IPS-15b (cell line): ENCODE measurements around the gene OR4P4.

Experiments used
- H3K27me3 ChIP-seq: one replicate; pipeline ENCODE4 v1.6.1; 2013; ENCODE audit warnings: low read length; ENCODE audit not compliant: control insufficient read depth, insufficient read depth
- H3K36me3 ChIP-seq: one replicate; pipeline ENCODE4 v1.6.1; 2013; ENCODE audit warnings: low read length; ENCODE audit not compliant: control insufficient read depth, insufficient read depth
- H3K4me1 ChIP-seq: one replicate; pipeline ENCODE4 v1.6.1; 2013; ENCODE audit warnings: mild to moderate bottlenecking, low read length; ENCODE audit not compliant: control insufficient read depth, insufficient read depth
- H3K4me3 ChIP-seq: one replicate; pipeline ENCODE4 v1.5.1; 2013; ENCODE audit warnings: low read depth, low read length
- H3K9ac ChIP-seq: one replicate; pipeline ENCODE4 v1.6.1; 2013; ENCODE audit warnings: low read depth, mild to moderate bottlenecking, low read length
- H3K9me3 ChIP-seq: one replicate; pipeline ENCODE4 v1.6.1; 2013; ENCODE audit warnings: mild to moderate bottlenecking, low read length; ENCODE audit not compliant: control insufficient read depth, insufficient read depth

OR4P4 gene

DNA sequence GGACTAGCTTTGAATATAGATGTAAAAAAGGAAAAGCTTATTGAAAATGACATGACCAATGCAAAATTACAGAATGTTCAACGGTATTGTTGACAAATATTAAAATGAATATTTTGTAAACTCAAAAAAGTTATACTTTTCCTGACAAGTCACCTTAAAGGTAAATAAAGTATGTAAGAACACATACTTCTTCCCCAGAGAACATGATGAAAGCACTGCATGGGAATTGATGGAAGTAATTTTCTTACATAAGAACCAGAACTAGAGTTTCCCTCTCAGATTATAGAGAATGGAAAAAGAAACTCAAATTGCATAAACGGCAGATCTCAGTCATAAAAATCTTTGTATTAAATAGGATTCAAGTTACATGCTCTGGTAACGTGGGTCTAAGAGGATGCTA, at the start of gene OR4P4:
Gene OR4P4, plus strand, starts transcription at position 301 of the 400 bp plus-strand sequence.
- Histone ChIP-seq H3K27me3 (no peaks in the 10 kb centered on the region), H3K9ac (no peak within 1 kb of the TSS), H3K9me3 (no peaks in the 10 kb centered on the region), H3K4me1 (no peaks in the 10 kb centered on the region), H3K36me3 (no peaks in the 10 kb centered on the region), H3K4me3 (no peak within 1 kb of the TSS)

DNA sequence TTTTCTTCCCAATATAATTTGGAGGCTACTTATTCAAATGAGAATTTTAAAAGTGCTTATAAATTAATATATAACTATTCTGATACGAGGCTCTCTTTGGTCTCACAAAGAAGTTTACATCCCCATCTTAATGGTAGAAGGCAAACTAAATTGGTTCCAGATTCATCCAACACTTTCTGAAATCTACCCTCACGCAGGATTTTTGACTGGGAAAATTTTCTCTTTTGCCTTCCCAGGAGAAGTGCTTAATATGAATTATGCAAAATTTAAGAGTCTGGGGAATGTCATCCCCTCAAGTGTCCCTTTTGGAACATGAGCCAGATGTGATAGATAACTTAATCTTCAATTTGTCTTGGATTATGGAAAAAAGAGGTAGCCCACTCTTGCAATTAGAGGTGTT, 27.4 kb upstream of the OR4P4 start, which contains the start of gene OR4C11:
Gene OR4C11, minus strand, starts transcription at position 101 of the 400 bp plus-strand sequence. CDS start 3,272 bp downstream, outside the sequence.
- no peaks in the 10 kb centered on the region for H3K27me3 ChIP-seq
- no peaks in the 10 kb centered on the region for H3K4me1 ChIP-seq
- H3K36me3 ChIP-seq: no peaks in the 10 kb centered on the region
- H3K9ac ChIP-seq: no peak within 1 kb of the TSS
- no peaks in the 10 kb centered on the region for H3K9me3 ChIP-seq
- H3K4me3 ChIP-seq: no peak within 1 kb of the TSS

DNA sequence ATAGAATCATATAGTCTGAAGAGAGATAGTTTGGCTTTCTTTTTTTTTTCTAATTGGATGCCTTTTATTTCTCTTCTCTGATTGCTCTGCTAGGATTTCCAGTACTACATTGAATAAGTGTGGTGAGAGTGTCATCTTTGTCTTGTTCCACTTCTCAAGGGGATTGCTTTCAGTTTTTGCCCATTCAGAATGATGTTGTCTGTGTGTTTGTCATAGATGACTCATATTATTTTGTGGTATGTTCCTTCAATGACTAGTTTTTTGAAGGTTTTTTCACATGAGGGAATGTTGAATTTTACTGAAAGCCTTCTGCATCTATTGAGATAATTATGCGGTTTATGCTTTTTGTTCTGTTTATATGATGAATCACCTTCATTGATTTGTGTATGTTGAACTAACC, 10.4 kb upstream of the OR4P4 start:
- no peak overlapping the region for H3K9ac ChIP-seq
- H3K4me3 ChIP-seq: no peak overlapping the region
- H3K9me3 ChIP-seq: no peaks in the 10 kb centered on the region
- H3K27me3 ChIP-seq: no peaks in the 10 kb centered on the region
- H3K36me3 ChIP-seq: no peaks in the 10 kb centered on the region
- H3K4me1 ChIP-seq: no peaks in the 10 kb centered on the region

DNA sequence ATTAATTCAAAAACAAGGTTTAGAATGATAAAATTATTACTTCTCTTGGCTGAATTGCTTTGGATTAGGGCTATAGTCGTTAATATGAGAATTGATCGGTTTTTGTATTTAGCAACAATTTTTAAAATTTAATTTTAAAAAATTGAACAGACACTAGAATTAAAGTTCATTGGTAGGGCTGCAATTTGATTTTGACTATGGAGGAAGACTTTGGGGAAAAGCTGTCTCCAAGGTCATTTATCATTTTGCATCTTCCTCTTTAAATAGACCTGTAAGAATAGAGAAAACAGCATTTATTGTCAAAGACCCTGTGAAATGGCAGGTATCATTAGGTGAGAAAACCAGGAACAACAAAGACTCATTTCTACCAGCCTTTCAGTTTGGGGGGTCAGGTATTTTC, 13.1 kb downstream of the OR4P4 start, which contains the start of gene OR4S2:
Gene OR4S2, plus strand, starts transcription at position 301 of the 400 bp plus-strand sequence. CDS start 2,577 bp downstream, outside the sequence.
- Histone ChIP-seq H3K36me3 (no peaks in the 10 kb centered on the region), H3K4me3 (no peak within 1 kb of the TSS), H3K9me3 (no peaks in the 10 kb centered on the region), H3K9ac (no peak within 1 kb of the TSS), H3K4me1 (no peaks in the 10 kb centered on the region), H3K27me3 (no peaks in the 10 kb centered on the region)

DNA sequence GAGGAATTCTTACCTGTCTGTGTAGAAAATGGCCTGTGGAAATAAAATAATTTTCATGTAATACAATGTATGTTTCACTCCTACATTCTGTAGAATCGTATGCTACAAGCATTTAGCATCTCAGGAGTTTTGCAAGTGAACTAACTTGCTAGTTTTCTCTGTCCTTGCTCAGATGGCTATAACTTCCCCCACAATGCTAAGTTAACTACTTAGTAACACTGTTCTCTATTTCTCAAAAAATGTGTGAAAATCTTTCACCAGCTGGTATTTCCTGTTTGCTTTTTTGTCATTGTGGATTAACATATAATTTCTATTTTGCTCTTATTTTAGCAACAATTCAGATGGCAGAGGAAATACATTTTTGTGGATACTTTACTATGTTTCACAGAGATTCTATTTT, 17.6 kb downstream of the OR4P4 start:
- Histone ChIP-seq H3K4me1 (no peaks in the 10 kb centered on the region), H3K9me3 (no peaks in the 10 kb centered on the region), H3K36me3 (no peaks in the 10 kb centered on the region), H3K9ac (no peak overlapping the region), H3K4me3 (no peak overlapping the region), H3K27me3 (no peaks in the 10 kb centered on the region)

DNA sequence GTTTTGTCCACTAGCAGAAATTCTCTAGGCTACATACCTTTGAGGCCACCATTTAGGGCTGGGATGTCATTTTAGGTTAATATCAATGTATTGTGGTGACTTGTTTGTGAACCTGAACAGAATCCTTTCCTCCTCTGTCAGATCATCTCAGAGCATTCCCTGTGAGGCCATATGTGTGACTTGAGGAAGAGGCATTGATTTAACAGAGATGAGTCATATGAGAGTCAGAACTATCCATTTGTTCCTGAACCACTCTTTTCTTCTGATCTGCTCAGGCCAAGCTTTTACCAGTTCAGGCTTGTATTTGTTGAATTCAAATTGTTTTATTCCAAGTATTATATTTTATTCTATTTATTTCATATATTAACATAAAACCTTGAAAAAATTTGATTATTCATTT, 20.2 kb downstream of the OR4P4 start:
- Histone ChIP-seq H3K27me3 (no peaks in the 10 kb centered on the region), H3K4me1 (no peaks in the 10 kb centered on the region), H3K4me3 (no peak overlapping the region), H3K9ac (no peak overlapping the region), H3K36me3 (no peaks in the 10 kb centered on the region), H3K9me3 (no peaks in the 10 kb centered on the region)

DNA sequence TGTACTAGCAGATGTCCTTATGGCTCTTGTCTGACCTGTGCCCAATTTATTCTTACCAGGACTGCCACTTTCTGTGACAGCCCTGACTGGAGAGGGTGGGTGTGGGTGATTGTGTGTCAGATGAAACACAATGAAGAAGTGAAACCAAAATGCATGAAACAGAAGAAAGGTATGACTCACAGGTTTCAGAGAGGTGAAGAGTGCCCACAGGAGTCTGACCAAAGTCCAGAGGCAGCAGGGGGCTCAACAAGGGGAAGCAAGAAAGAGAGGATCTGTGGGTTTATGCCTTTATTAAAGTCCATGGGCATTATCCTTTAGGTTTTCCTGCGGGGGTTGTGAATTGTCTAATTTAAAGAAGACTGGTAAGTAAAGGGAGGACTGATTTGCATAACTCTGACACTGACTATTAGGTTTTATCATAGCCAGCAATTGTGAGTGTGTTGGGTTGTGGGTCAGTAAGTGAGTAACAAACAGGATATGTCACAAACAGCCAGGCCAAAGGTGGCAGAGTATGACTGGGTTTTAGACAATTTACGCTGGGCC, 23.2 kb downstream of the OR4P4 start:
- H3K9me3 ChIP-seq: no peaks in the 10 kb centered on the region
- no peaks in the 10 kb centered on the region for H3K36me3 ChIP-seq
- no peak overlapping the region for H3K9ac ChIP-seq
- H3K4me3 ChIP-seq: no peak overlapping the region
- no peaks in the 10 kb centered on the region for H3K4me1 ChIP-seq
- no peaks in the 10 kb centered on the region for H3K27me3 ChIP-seq

DNA sequence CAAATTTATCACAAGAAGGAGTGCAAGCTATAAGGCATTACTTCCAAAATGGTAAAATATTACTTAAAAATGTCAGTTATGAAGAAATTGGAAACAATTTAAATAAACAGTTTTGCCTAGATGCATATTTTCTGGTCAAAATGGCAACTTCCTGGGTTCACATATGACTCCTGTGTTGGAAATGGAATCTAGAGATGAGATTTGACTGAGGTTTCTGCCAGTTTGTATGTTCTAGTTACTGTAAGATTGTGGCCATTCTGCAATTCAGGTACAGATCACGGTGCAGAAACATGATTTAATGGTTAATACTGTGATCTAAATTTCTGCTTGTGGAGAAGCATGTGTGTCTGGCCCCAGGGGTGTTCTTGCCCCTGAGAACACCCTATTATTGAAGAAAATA, 23.7 kb downstream of the OR4P4 start:
- no peaks in the 10 kb centered on the region for H3K36me3 ChIP-seq
- no peak overlapping the region for H3K4me3 ChIP-seq
- no peaks in the 10 kb centered on the region for H3K4me1 ChIP-seq
- H3K9ac ChIP-seq: no peak overlapping the region
- no peaks in the 10 kb centered on the region for H3K9me3 ChIP-seq
- no peaks in the 10 kb centered on the region for H3K27me3 ChIP-seq

DNA sequence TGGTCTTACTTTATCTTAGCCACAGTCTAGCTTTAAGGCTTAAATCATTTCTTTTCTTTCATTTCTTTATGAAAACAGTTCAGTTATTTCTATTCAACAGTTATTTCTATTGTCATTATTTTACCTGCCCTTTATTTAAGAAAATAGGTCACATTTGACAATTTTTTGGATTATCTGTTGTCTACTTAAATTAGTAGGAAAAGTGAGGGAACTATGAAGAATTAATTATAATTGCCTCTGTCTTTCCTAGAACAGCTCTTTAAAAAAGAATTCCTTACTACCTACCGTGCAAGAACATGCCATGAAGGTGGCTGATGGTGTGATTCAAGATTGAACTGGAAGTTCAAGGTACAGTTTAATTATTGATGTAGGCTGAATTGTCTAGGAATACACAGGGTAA, 27.0 kb downstream of the OR4P4 start, which contains the start of gene OR4C6:
Gene OR4C6, plus strand, starts transcription at position 301 of the 400 bp plus-strand sequence. CDS start 2,966 bp downstream, outside the sequence.
- no peaks in the 10 kb centered on the region for H3K36me3 ChIP-seq
- no peaks in the 10 kb centered on the region for H3K27me3 ChIP-seq
- no peaks in the 10 kb centered on the region for H3K9me3 ChIP-seq
- no peaks in the 10 kb centered on the region for H3K4me1 ChIP-seq
- H3K9ac ChIP-seq: no peak within 1 kb of the TSS
- no peak within 1 kb of the TSS for H3K4me3 ChIP-seq

DNA sequence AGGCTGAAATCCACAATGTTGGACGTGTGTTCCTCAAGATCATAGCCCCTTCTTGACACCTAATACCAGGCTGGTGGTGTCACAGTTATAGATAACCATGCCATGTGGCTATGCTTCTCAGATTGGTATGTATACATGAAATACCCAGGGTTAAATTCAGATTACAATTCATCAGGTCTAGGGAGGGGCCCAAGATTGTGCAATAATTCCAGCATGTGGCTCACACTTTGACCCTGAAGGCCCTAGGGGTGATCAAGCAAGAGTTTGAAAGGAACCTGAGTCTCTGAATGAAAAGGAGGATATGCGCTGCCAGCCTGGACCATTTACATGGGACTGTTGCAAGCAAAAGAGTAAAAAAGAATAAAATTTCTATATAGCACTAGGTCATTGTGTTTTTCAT, 34.5 kb downstream of the OR4P4 start:
- Histone ChIP-seq H3K9ac (no peak overlapping the region), H3K36me3 (no peaks in the 10 kb centered on the region), H3K27me3 (no peaks in the 10 kb centered on the region), H3K4me1 (no peaks in the 10 kb centered on the region), H3K4me3 (no peak overlapping the region), H3K9me3 (no peaks in the 10 kb centered on the region)

DNA sequence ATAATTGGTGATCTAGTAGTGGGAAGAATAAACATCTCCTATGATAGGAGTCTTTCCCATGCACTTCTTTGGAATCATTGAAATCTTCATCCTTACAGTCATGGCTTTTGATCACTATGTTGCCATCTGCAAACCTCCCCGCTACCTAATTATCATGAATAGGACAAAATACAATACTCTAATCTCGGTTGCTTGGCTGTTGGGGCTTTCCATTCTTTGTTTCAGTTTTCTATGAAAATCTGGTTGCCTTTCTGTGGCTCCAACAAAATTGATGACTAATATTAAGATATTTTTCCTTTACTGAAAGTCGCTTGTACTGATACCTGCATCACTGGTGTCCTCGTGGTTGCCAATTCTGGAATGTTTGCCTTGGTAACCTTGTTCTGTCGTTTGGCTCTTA, 38.9 kb downstream of the OR4P4 start:
- H3K9me3 ChIP-seq: no peaks in the 10 kb centered on the region

More for the DNA sequence above, 38.9 kb downstream of the OR4P4 start:
- no peak overlapping the region for H3K4me3 ChIP-seq
- H3K27me3 ChIP-seq: no peaks in the 10 kb centered on the region
- H3K36me3 ChIP-seq: no peaks in the 10 kb centered on the region
- no peak overlapping the region for H3K9ac ChIP-seq
- H3K4me1 ChIP-seq: no peaks in the 10 kb centered on the region
